Endothelial cell of umbilical vein (primary cell): ENCODE data around the gene COL23A1. TPM values are rescaled to one million over a fixed set of nuclear protein-coding genes. Genes with fewer than 3 reads are reported as not detected.

ENCODE experiments used
- BruUV-seq: library from RNA; stranded (reverse); fragments of 400-500 nt; replicated peaks from 2 replicates; lab custom pipeline; 2021; lab: Mats Ljungman, UMichigan
- CTCF ChIA-PET: fragments of 300-600, 350-600 bp; sonication (Branson Sonifier 250); formaldehyde crosslinking; loops from one replicate; lab custom pipeline; 2021; ENCODE audit warnings: antibody characterized with exemption, inconsistent platforms; lab: Charles Lee
- POLR2A ChIA-PET: fragments of 300-600, 350-600 bp; sonication (Branson Sonifier 250); formaldehyde crosslinking; loops from one replicate; lab custom pipeline; 2021; ENCODE audit warnings: antibody characterized with exemption, inconsistent platforms; lab: Charles Lee
- DNase-seq: peaks from one replicate; pipeline ENCODE4 v3.0.0-alpha.2; 2011; ENCODE audit warnings: low read depth, low spot score
- FAIRE-seq: peaks from 2 replicates; lab custom pipeline; 2011; peaks lifted over from hg19 to GRCh38; lab: Jason Lieb, UNC
- H2AFZ ChIP-seq: 2 replicates; pipeline ENCODE4 v1.6.0; 2012; ENCODE audit warnings: low read depth, low read length, control low read depth, inconsistent platforms
- H3K27ac ChIP-seq: 2 replicates; pipeline ENCODE4 v1.5.1; 2011; ENCODE audit warnings: low read depth, mild to moderate bottlenecking, control low read depth, low read length, moderate library complexity; ENCODE audit not compliant: insufficient read depth
- H3K27me3 ChIP-seq, 2 experiments: 2 replicates each; pipeline versions ENCODE4 v1.6.0 to v1.6.1; 2011; ENCODE audit warnings: low read length in 2 of 2, mixed read lengths in 1 of 2; ENCODE audit not compliant: control insufficient read depth in 2 of 2, insufficient read depth in 2 of 2
- H3K36me3 ChIP-seq, 2 experiments: 2 replicates in 1 of 2; 3 replicates in 1 of 2; pipeline ENCODE4 v1.5.1; 2011; ENCODE audit warnings: low read length in 2 of 2, mild to moderate bottlenecking in 1 of 2, moderate library complexity in 1 of 2; ENCODE audit not compliant: control insufficient read depth in 2 of 2, insufficient read depth in 2 of 2; ENCODE audit errors: extremely low read depth in 1 of 2
- H3K4me1 ChIP-seq: 3 replicates; pipeline ENCODE4 v1.5.1; 2011; ENCODE audit warnings: mild to moderate bottlenecking, low read length; ENCODE audit not compliant: control insufficient read depth, insufficient read depth; ENCODE audit errors: extremely low read depth
- H3K4me2 ChIP-seq: 2 replicates; pipeline ENCODE4 v1.6.1; 2011; ENCODE audit warnings: low read length, control low read depth, mixed read lengths; ENCODE audit not compliant: insufficient read depth
- H3K4me3 ChIP-seq, 3 experiments: fragments of 200-600 bp in 1 of 3; sonication (generic), shearing (Covaris generic) in 1 of 3; replicated peaks in 1 of 3; 2 replicates each; pipeline ENCODE4 v1.5.1; 2011 to 2016; ENCODE audit warnings: control low read depth in 3 of 3, low read length in 3 of 3, mild to moderate bottlenecking in 2 of 3, inconsistent platforms in 1 of 3, low read depth in 1 of 3, moderate library complexity in 1 of 3; ENCODE audit not compliant: insufficient read depth in 1 of 3
- H3K79me2 ChIP-seq: 2 replicates; pipeline ENCODE4 v1.6.0; 2012; ENCODE audit warnings: low read length, inconsistent platforms; ENCODE audit not compliant: control insufficient read depth, insufficient read depth
- H3K9ac ChIP-seq: replicated peaks from 2 replicates; pipeline ENCODE3; 2011; ENCODE audit warnings: low read length, control low read depth; ENCODE audit not compliant: insufficient read depth; ENCODE audit errors: extremely low read depth
- H3K9me1 ChIP-seq: replicated peaks from 3 replicates; pipeline ENCODE4 v1.6.0; 2011; ENCODE audit warnings: mild to moderate bottlenecking, low read length; ENCODE audit not compliant: control insufficient read depth, insufficient read depth; ENCODE audit errors: extremely low read depth
- H3K9me3 ChIP-seq: replicated peaks from 2 replicates; pipeline ENCODE4 v1.5.1; 2012; ENCODE audit warnings: low read length, inconsistent platforms; ENCODE audit not compliant: control insufficient read depth, insufficient read depth
- H4K20me1 ChIP-seq: replicated peaks from 2 replicates; pipeline ENCODE3; 2011; ENCODE audit warnings: mild to moderate bottlenecking, low read length; ENCODE audit not compliant: control insufficient read depth, insufficient read depth; ENCODE audit errors: extremely low read depth
- FOS ChIP-seq: IDR thresholded peaks from 2 replicates; pipeline ENCODE4 v1.6.1; 2011; ENCODE audit warnings: mild to moderate bottlenecking, low read length, moderate library complexity, borderline replicate concordance; ENCODE audit not compliant: insufficient read depth
- GATA2 ChIP-seq: IDR thresholded peaks from 2 replicates; pipeline ENCODE4 v1.7.0; 2011; ENCODE audit warnings: low read depth, mild to moderate bottlenecking, moderate library complexity, mixed read lengths, low read length; ENCODE audit not compliant: insufficient read length, insufficient read depth
- JUN ChIP-seq: IDR thresholded peaks from 2 replicates; pipeline ENCODE4 v1.6.1; 2011; ENCODE audit warnings: borderline replicate concordance, low read depth; ENCODE audit not compliant: insufficient read length, insufficient read depth
- MYC ChIP-seq: IDR thresholded peaks from one replicate; pipeline ENCODE4 v1.6.1; 2011; ENCODE audit warnings: mild to moderate bottlenecking, low read depth, low read length
- POLR2A ChIP-seq: IDR thresholded peaks from 2 replicates; pipeline ENCODE4 v1.6.1; 2012; ENCODE audit warnings: low read depth, mild to moderate bottlenecking, control low read depth, low read length
- POLR2AphosphoS5 ChIP-seq: IDR thresholded peaks from 2 replicates; pipeline ENCODE4 v1.6.1; 2012; ENCODE audit warnings: low read depth, mild to moderate bottlenecking, control low read depth, low read length, moderate library complexity; ENCODE audit not compliant: insufficient read depth
- dilution Hi-C: fragments of 300-500 bp; cut with MboI; formaldehyde crosslinking; loops from one replicate; pipeline ENCODE4 v1.15.0; 2019; ENCODE audit warnings: low sequenced_read_pairs; ENCODE audit not compliant: extremely low pct_ligation_motif_present
- intact Hi-C: fragments of 100-400 bp; cut with micrococcal nuclease; formaldehyde crosslinking; loops from one replicate; pipeline ENCODE4 v1.10.0; 2022
- polyA plus RNA-seq, 4 experiments: library from polyadenylated mRNA; depleted of rRNA in 3 of 4; stranded (reverse) in 3 of 4; unstranded in 1 of 4; fragments of >200 nt; gene quantifications; 2 replicates each; pipeline versions ENCODE4 v1.2.1 to v1.2.3, GENCODE V29; 2011 to 2012; ENCODE audit warnings: missing spikeins in 1 of 4
- total RNA-seq: library from RNA; stranded (reverse); gene quantifications from 2 replicates; pipeline ENCODE4 v1.2.3, GENCODE V29; 2021
- TF ChIP-seq, protein P1 (sequence below), 2 donors: IDR thresholded peaks; 1 replicate in 1 of 2; 2 replicates in 1 of 2; pipeline ENCODE4 v1.5.1; 2011; ENCODE audit warnings: low read length in 2 of 2, mild to moderate bottlenecking in 2 of 2, moderate library complexity in 2 of 2, control low read depth in 1 of 2, inconsistent platforms in 1 of 2, low read depth in 1 of 2; ENCODE audit not compliant: insufficient read depth in 1 of 2; ENCODE audit errors: extremely low read depth in 1 of 2
- TF ChIP-seq, protein P2 (sequence below): IDR thresholded peaks from 2 replicates; pipeline ENCODE4 v1.6.1; 2011; ENCODE audit not compliant: insufficient read depth, insufficient read length

Gene COL23A1
- total and polyA plus RNA-seq, 2 donors (not counting 3 experiments of a cell fraction or from before 2014, with no cell fraction given), result not detected

DNA sequence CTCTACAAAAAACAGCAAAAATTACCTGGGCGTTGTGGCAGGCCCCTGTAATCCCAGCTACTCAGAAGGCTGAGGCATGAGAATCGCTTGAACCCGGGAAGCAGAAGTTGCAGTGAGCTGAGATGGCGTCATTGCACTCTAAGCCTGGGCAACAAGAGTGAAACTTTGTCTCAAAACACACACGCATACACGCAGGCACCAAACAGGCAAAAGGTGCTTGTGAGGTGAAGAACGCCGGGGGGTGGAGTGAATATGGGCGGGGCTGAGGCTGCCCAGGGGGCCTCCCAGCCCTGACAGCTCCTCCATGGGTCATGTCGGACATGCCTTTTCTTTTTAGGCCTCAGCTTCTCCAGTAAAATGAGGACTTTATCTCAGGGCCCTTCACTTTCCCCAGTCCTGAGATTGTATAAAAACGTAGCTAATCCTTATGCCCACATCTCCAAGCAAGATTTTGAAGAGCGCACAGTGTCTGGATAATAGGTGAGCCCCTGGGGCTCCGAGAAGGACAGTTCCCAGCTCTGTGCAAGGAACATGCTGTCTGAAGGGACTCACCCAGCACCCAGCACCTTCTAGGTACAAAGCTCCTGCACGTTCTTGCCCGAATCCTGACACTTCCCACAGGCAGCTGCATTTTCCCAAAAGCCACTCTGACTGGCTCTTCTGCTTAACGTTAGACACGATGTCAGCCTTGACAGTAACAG, 168.3 kb downstream of the COL23A1 start:
- POLR2A ChIA-PET, result no interaction called here

More for the DNA sequence above, 168.3 kb downstream of the COL23A1 start:
- no peak overlapping the region for H3K27ac ChIP-seq
- DNase-seq (no peak), FAIRE-seq (no peak)
- no peaks in the 10 kb centered on the region for H3K36me3 ChIP-seq
- no peaks in the 10 kb centered on the region for H3K79me2 ChIP-seq
- BruUV-seq, result no TSS peak
- H3K9ac ChIP-seq, result no peak overlapping the region
- H4K20me1 ChIP-seq, result no peaks in the 10 kb centered on the region
- no peak overlapping the region for H3K4me3 ChIP-seq
- no peaks in the 10 kb centered on the region for H3K4me1 ChIP-seq
- intact Hi-C loops, result no loop called here
- no peaks in the 10 kb centered on the region for H3K9me1 ChIP-seq
- CTCF ChIA-PET, result no interaction called here
- no peak overlapping the region for H3K4me2 ChIP-seq
- TF ChIP-seq, protein P1, sequence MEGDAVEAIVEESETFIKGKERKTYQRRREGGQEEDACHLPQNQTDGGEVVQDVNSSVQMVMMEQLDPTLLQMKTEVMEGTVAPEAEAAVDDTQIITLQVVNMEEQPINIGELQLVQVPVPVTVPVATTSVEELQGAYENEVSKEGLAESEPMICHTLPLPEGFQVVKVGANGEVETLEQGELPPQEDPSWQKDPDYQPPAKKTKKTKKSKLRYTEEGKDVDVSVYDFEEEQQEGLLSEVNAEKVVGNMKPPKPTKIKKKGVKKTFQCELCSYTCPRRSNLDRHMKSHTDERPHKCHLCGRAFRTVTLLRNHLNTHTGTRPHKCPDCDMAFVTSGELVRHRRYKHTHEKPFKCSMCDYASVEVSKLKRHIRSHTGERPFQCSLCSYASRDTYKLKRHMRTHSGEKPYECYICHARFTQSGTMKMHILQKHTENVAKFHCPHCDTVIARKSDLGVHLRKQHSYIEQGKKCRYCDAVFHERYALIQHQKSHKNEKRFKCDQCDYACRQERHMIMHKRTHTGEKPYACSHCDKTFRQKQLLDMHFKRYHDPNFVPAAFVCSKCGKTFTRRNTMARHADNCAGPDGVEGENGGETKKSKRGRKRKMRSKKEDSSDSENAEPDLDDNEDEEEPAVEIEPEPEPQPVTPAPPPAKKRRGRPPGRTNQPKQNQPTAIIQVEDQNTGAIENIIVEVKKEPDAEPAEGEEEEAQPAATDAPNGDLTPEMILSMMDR (IDR thresholded peaks at IDR 0.05; ENCODE audit: extremely low read depth in 1 of 2, insufficient read depth in 1 of 2, low read depth in 1 of 2, low read length in 2 of 2), result no peak
- no peak for TF ChIP-seq FOS
- no peak for TF ChIP-seq GATA2
- no peak for TF ChIP-seq POLR2AphosphoS5
- TF ChIP-seq POLR2A, result no peak
- no peak for TF ChIP-seq MYC
- TF ChIP-seq, protein P2, sequence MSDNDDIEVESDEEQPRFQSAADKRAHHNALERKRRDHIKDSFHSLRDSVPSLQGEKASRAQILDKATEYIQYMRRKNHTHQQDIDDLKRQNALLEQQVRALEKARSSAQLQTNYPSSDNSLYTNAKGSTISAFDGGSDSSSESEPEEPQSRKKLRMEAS, result no peak
- no peak for TF ChIP-seq JUN
- no peak overlapping the region for H2AFZ ChIP-seq
- no peaks in the 10 kb centered on the region for H3K27me3 ChIP-seq
- no peaks in the 10 kb centered on the region for H3K9me3 ChIP-seq
- dilution Hi-C loops, result no loop called here
